NCI-H2196 treated with DMSO at 0.1 percent for 48 hours (cell line): ENCODE data around the gene GABBR2.

ENCODE experiments used
- DNase-seq: peaks from one replicate; lab custom pipeline; 2025; ENCODE audit not compliant: unreplicated experiment; lab: John Stamatoyannopoulos, UW

Gene GABBR2

GRCh38 chr9:98549401-98549800 is 159.3 kb downstream of the GABBR2 start:
- DNase-seq = no peak

- DNase-seq = no peak
Measured at GRCh38 chr9:98547606-98548005, 161.1 kb downstream of the GABBR2 start.

- DNase-seq = no peak
Measured at GRCh38 chr9:98545021-98545420, 163.7 kb downstream of the GABBR2 start.

GRCh38 chr9:98541684-98542230 is 167.0 kb downstream of the GABBR2 start:
- no peak for DNase-seq

GRCh38 chr9:98540476-98540875 is 168.3 kb downstream of the GABBR2 start:
- DNase-seq = no peak

- DNase-seq = no peak
Measured at GRCh38 chr9:98539954-98540353, 168.8 kb downstream of the GABBR2 start.

GRCh38 chr9:98538626-98539031 is 170.1 kb downstream of the GABBR2 start:
- DNase-seq = no peak

- no peak for DNase-seq
Measured at GRCh38 chr9:98538203-98538602, 170.5 kb downstream of the GABBR2 start.

GRCh38 chr9:98536542-98537173 is 172.1 kb downstream of the GABBR2 start:
- no peak for DNase-seq

GRCh38 chr9:98533866-98534265 is 174.9 kb downstream of the GABBR2 start:
- DNase-seq = no peak

- no peak for DNase-seq
Measured at GRCh38 chr9:98533132-98533531, 175.6 kb downstream of the GABBR2 start.

- DNase-seq = no peak
Measured at GRCh38 chr9:98532574-98532973, 176.2 kb downstream of the GABBR2 start.

GRCh38 chr9:98532147-98532546 is 176.6 kb downstream of the GABBR2 start:
- DNase-seq = no peak

GRCh38 chr9:98530806-98531386 is 177.8 kb downstream of the GABBR2 start:
- no peak for DNase-seq

- DNase-seq = no peak
Measured at GRCh38 chr9:98530275-98530674, 178.5 kb downstream of the GABBR2 start.

GRCh38 chr9:98529841-98530240 is 178.9 kb downstream of the GABBR2 start:
- no peak for DNase-seq

GRCh38 chr9:98523231-98523901 is 185.4 kb downstream of the GABBR2 start:
- DNase-seq = no peak

- DNase-seq = no peak
Measured at GRCh38 chr9:98522487-98522886, 186.2 kb downstream of the GABBR2 start.

- DNase-seq = no peak
Measured at GRCh38 chr9:98521141-98521540, 187.6 kb downstream of the GABBR2 start.

- DNase-seq = no peak
Measured at GRCh38 chr9:98520221-98520960, 188.3 kb downstream of the GABBR2 start.

GRCh38 chr9:98519641-98520040 is 189.1 kb downstream of the GABBR2 start:
- DNase-seq = no peak

GRCh38 chr9:98518556-98518955 is 190.2 kb downstream of the GABBR2 start:
- DNase-seq = no peak
